Jurkat, Clone E6-1 (cell line): ENCODE measurements around the gene FBXL14.
"Not testable (repeated sequence)": the region's sequence is repeated elsewhere in the genome, so short reads cannot be mapped to it uniquely, and the experiment has no call there.

Source experiments
- DNase-seq: peaks from one replicate; pipeline ENCODE4 v3.0.0-alpha.2; 2011; ENCODE audit warnings: low read depth, low spot score
- H3K4me3 ChIP-seq: 2 replicates; pipeline ENCODE4 v1.5.1; 2011; ENCODE audit warnings: mild to moderate bottlenecking, low read length, control low read depth, moderate library complexity

The FBXL14 gene

GRCh38 chr12:1579651-1580435, 14.5 kb downstream of the FBXL14 start:
- no peak overlapping the region for H3K4me3 ChIP-seq
- no peak for DNase-seq

GRCh38 chr12:1576410-1577241, 17.8 kb downstream of the FBXL14 start:
- no peak for DNase-seq
- H3K4me3 ChIP-seq: no peak overlapping the region

- DNase-seq: no peak
- no peak overlapping the region for H3K4me3 ChIP-seq
Observed at GRCh38 chr12:1575408-1576401, 18.7 kb downstream of the FBXL14 start.

- H3K4me3 ChIP-seq: no peak overlapping the region
- DNase-seq: no peak
Observed at GRCh38 chr12:1574865-1575259, 19.5 kb downstream of the FBXL14 start.

- no peak overlapping the region for H3K4me3 ChIP-seq
- no peak for DNase-seq
Observed at GRCh38 chr12:1573960-1574864, 20.2 kb downstream of the FBXL14 start.

GRCh38 chr12:1572731-1573130, 21.6 kb downstream of the FBXL14 start:
- no peak for DNase-seq
- no peak overlapping the region for H3K4me3 ChIP-seq

- DNase-seq: no peak
- H3K4me3 ChIP-seq: no peak overlapping the region
Observed at GRCh38 chr12:1567852-1568251, 26.5 kb downstream of the FBXL14 start.

- DNase-seq: no peak
- H3K4me3 ChIP-seq: no peak overlapping the region
Observed at GRCh38 chr12:1566449-1567135, 27.8 kb downstream of the FBXL14 start.

- no peak for DNase-seq
- H3K4me3 ChIP-seq: no peak overlapping the region
Observed at GRCh38 chr12:1565172-1565571, 29.2 kb downstream of the FBXL14 start.

- H3K4me3 ChIP-seq: no peak overlapping the region
- no peak for DNase-seq
Observed at GRCh38 chr12:1564067-1564466, 30.3 kb downstream of the FBXL14 start.

- H3K4me3 ChIP-seq: no peak overlapping the region
- no peak for DNase-seq
Observed at GRCh38 chr12:1562813-1563407, 31.5 kb downstream of the FBXL14 start.

GRCh38 chr12:1560704-1561103, 33.7 kb downstream of the FBXL14 start:
- no peak overlapping the region for H3K4me3 ChIP-seq
- no peak for DNase-seq

GRCh38 chr12:1559676-1560091, 34.7 kb downstream of the FBXL14 start:
- no peak overlapping the region for H3K4me3 ChIP-seq
- no peak for DNase-seq

- H3K4me3 ChIP-seq, DNase-seq: not testable (repeated sequence)
Observed at GRCh38 chr12:1558108-1558507, 36.3 kb downstream of the FBXL14 start.

- H3K4me3 ChIP-seq: no peak overlapping the region
- DNase-seq: no peak
Observed at GRCh38 chr12:1553987-1554982, 40.1 kb downstream of the FBXL14 start.

GRCh38 chr12:1553536-1553935, 40.8 kb downstream of the FBXL14 start:
- no peak for DNase-seq
- no peak overlapping the region for H3K4me3 ChIP-seq
